ENCODE results near the gene MTHFR. TPM values are rescaled to one million over a fixed set of nuclear protein-coding genes. Genes with fewer than 3 reads are reported as not detected.

The MTHFR gene
- polyA plus RNA-seq, 1 donor from 2014 or later: 21.2 TPM

- Histone ChIP-seq H3F3A (ENCODE audit: insufficient read depth, low read length, poor library complexity, severe bottlenecking) (no peaks in the 10 kb centered on the region), H3K79me2 (replicated peaks; ENCODE audit: insufficient read depth, low read length) (no peaks in the 10 kb centered on the region), H3K27me3 (ENCODE audit: insufficient read depth, low read depth, low read length) (peaks cover 28% of the 10 kb centered on the region), H3K4me3 (ENCODE audit: low read length) (no peak overlapping the region), H3K36me3 (ENCODE audit: insufficient read depth, low read length) (no peaks in the 10 kb centered on the region), H2AFZ (ENCODE audit: low read depth, low read length) (no peak overlapping the region), H3K4me2 (ENCODE audit: low read length) (no peak overlapping the region), H3K9me2 (ENCODE audit: insufficient read depth, low read length) (no peaks in the 10 kb centered on the region), H3K9ac (ENCODE audit: low read length) (no peak overlapping the region), H3K27ac (ENCODE audit: low read length) (no peak overlapping the region), H3K9me3 (ENCODE audit: low read length) (no peaks in the 10 kb centered on the region), H4K20me1 (ENCODE audit: insufficient read depth) (no peaks in the 10 kb centered on the region)
- no peak for TF ChIP-seq SMC3 (conservative IDR thresholded peaks at IDR 0.05; ENCODE audit: poor library complexity)
Observed at GRCh38 chr1:11854519-11854918, 48.8 kb upstream of the MTHFR start.

GRCh38 chr1:11851180-11851579, 45.4 kb upstream of the MTHFR start:
- no peaks in the 10 kb centered on the region for H3K79me2 ChIP-seq (replicated peaks; ENCODE audit: insufficient read depth, low read length)
- no peaks in the 10 kb centered on the region for H3F3A ChIP-seq (ENCODE audit: insufficient read depth, low read length, poor library complexity, severe bottlenecking)
- no peaks in the 10 kb centered on the region for H3K27me3 ChIP-seq (ENCODE audit: insufficient read depth, low read depth, low read length)
- no peaks in the 10 kb centered on the region for H4K20me1 ChIP-seq (ENCODE audit: insufficient read depth)
- no peak overlapping the region for H3K9ac ChIP-seq (ENCODE audit: low read length)
- no peaks in the 10 kb centered on the region for H3K36me3 ChIP-seq (ENCODE audit: insufficient read depth, low read length)
- H2AFZ ChIP-seq (ENCODE audit: low read depth, low read length): no peak overlapping the region
- H3K4me2 ChIP-seq (ENCODE audit: low read length): no peak overlapping the region
- no peak for TF ChIP-seq TAF1 (IDR thresholded peaks at IDR 0.05; ENCODE audit: low read depth)
- no peaks in the 10 kb centered on the region for H3K9me2 ChIP-seq (ENCODE audit: insufficient read depth, low read length)
- H3K9me3 ChIP-seq (ENCODE audit: low read length): no peaks in the 10 kb centered on the region
- H3K27ac ChIP-seq (ENCODE audit: low read length): no peak overlapping the region
- no peak overlapping the region for H3K4me3 ChIP-seq (ENCODE audit: low read length)

DNA sequence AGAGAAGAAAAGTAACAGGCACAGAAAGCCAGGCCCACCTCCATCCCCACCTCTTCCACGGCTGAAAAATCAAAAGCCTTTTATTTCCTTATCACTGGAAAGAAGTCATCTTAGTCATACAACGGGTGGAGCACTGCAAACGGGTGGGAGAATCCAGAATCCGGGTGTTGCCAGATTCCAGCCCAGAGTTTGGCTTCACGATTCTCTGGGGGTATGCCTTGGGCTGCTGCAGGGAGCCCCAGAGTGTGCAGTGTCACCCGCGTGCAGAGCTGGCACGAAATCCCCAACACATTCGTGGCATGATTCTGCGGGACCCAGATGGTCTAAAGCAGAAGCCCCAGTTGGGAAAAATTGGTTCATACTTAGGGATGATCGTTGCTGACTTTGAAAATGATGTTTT, 44.4 kb upstream of the MTHFR start:
- no peak for TF ChIP-seq EP300 (conservative IDR thresholded peaks at IDR 0.05; ENCODE audit: poor library complexity, severe bottlenecking)
- no peak overlapping the region for H3K4me2 ChIP-seq (ENCODE audit: low read length)
- H3K9me2 ChIP-seq (ENCODE audit: insufficient read depth, low read length): no peaks in the 10 kb centered on the region
- no peak overlapping the region for H3K27ac ChIP-seq (ENCODE audit: low read length)
- no peaks in the 10 kb centered on the region for H3K36me3 ChIP-seq (ENCODE audit: insufficient read depth, low read length)
- H2AFZ ChIP-seq (ENCODE audit: low read depth, low read length): no peak overlapping the region
- no peak overlapping the region for H3K9ac ChIP-seq (ENCODE audit: low read length)
- no peaks in the 10 kb centered on the region for H3F3A ChIP-seq (ENCODE audit: insufficient read depth, low read length, poor library complexity, severe bottlenecking)
- H3K4me3 ChIP-seq (ENCODE audit: low read length): no peak overlapping the region
- no peaks in the 10 kb centered on the region for H4K20me1 ChIP-seq (ENCODE audit: insufficient read depth)
- H3K9me3 ChIP-seq (ENCODE audit: low read length): no peaks in the 10 kb centered on the region
- no peaks in the 10 kb centered on the region for H3K79me2 ChIP-seq (replicated peaks; ENCODE audit: insufficient read depth, low read length)
- no peaks in the 10 kb centered on the region for H3K27me3 ChIP-seq (ENCODE audit: insufficient read depth, low read depth, low read length)

GRCh38 chr1:11848373-11848700, 42.6 kb upstream of the MTHFR start:
- no peak overlapping the region for H3K4me2 ChIP-seq (ENCODE audit: low read length)
- H3K27ac ChIP-seq (ENCODE audit: low read length): no peak overlapping the region
- no peaks in the 10 kb centered on the region for H3K36me3 ChIP-seq (ENCODE audit: insufficient read depth, low read length)
- H3K4me3 ChIP-seq (ENCODE audit: low read length): no peak overlapping the region
- no peaks in the 10 kb centered on the region for H3K27me3 ChIP-seq (ENCODE audit: insufficient read depth, low read depth, low read length)
- H3F3A ChIP-seq (ENCODE audit: insufficient read depth, low read length, poor library complexity, severe bottlenecking): no peaks in the 10 kb centered on the region
- no peak overlapping the region for H3K9ac ChIP-seq (ENCODE audit: low read length)
- H2AFZ ChIP-seq (ENCODE audit: low read depth, low read length): no peak overlapping the region
- no peaks in the 10 kb centered on the region for H3K9me3 ChIP-seq (ENCODE audit: low read length)
- H3K79me2 ChIP-seq (replicated peaks; ENCODE audit: insufficient read depth, low read length): no peaks in the 10 kb centered on the region
- TF ChIP-seq RAD21 (conservative IDR thresholded peaks at IDR 0.05) (no peak), SMC3 (conservative IDR thresholded peaks at IDR 0.05; ENCODE audit: poor library complexity) (no peak), EZH2 (IDR thresholded peaks at IDR 0.05; ENCODE audit: borderline replicate concordance, insufficient read depth, low read length, poor library complexity, severe bottlenecking) (no peak), MXI1 (conservative IDR thresholded peaks at IDR 0.05; ENCODE audit: poor library complexity, severe bottlenecking) (no peak), CTCF (IDR thresholded peaks at IDR 0.05; ENCODE audit: poor library complexity, severe bottlenecking) (no peak), TAF1 (IDR thresholded peaks at IDR 0.05; ENCODE audit: low read depth) (no peak), EP300 (conservative IDR thresholded peaks at IDR 0.05; ENCODE audit: poor library complexity, severe bottlenecking) (no peak), POLR2AphosphoS5 (IDR thresholded peaks at IDR 0.05) (no peak)
- TF ChIP-seq, protein P1, sequence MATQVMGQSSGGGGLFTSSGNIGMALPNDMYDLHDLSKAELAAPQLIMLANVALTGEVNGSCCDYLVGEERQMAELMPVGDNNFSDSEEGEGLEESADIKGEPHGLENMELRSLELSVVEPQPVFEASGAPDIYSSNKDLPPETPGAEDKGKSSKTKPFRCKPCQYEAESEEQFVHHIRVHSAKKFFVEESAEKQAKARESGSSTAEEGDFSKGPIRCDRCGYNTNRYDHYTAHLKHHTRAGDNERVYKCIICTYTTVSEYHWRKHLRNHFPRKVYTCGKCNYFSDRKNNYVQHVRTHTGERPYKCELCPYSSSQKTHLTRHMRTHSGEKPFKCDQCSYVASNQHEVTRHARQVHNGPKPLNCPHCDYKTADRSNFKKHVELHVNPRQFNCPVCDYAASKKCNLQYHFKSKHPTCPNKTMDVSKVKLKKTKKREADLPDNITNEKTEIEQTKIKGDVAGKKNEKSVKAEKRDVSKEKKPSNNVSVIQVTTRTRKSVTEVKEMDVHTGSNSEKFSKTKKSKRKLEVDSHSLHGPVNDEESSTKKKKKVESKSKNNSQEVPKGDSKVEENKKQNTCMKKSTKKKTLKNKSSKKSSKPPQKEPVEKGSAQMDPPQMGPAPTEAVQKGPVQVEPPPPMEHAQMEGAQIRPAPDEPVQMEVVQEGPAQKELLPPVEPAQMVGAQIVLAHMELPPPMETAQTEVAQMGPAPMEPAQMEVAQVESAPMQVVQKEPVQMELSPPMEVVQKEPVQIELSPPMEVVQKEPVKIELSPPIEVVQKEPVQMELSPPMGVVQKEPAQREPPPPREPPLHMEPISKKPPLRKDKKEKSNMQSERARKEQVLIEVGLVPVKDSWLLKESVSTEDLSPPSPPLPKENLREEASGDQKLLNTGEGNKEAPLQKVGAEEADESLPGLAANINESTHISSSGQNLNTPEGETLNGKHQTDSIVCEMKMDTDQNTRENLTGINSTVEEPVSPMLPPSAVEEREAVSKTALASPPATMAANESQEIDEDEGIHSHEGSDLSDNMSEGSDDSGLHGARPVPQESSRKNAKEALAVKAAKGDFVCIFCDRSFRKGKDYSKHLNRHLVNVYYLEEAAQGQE (IDR thresholded peaks at IDR 0.05; ENCODE audit: borderline replicate concordance): no peak
- H3K9me2 ChIP-seq (ENCODE audit: insufficient read depth, low read length): no peaks in the 10 kb centered on the region
- H4K20me1 ChIP-seq (ENCODE audit: insufficient read depth): no peaks in the 10 kb centered on the region

All from neural cell (in vitro differentiated cells).